ENCODE data around the gene MN1. TPM values are rescaled to one million over a fixed set of nuclear protein-coding genes. Genes with fewer than 3 reads are reported as not detected.
A peak's percentile ranks its signal among the peaks of the same experiment; 100 is the strongest.

MN1 gene
- total RNA-seq, 1 donor = 6.2 TPM

DNA sequence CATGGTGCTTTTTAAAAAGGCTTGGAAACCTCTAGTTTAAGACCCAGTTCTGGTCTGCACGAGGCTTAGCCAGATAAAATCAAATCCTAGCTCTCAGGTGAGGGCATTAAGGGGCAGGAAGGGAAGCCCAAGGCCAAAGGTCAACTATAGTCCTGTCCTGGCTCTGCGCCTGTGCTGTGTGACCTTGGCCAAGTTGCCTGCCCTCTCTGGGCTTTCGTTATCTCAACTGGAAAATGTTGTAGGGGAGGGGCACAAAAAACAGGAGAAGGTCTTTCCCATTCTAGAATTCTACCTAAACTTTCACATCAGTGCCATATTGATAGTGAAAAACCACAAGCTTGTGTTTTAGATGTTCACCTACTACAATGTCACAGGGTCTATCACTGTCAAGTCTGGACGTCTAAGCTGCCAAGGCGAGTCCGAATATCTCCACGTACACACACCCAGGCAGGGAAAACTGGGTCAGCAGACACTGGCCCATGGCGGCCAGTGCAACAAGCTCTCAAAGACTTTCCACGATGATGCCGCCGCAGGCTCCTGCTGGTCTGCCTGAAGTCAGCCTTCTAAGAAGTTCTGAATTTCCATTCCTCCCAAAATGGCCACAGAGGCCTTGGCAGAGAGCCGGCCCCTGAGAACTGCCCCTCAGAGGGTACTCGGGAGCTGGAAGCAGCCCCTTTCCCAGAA lies 18.0 kb downstream of the MN1 start:
- no peak overlapping the region for H2AFZ ChIP-seq (ENCODE audit: low read length)
- no peaks in the 10 kb centered on the region for H4K20me1 ChIP-seq (ENCODE audit: insufficient read depth, low read length)
- no peak overlapping the region for H3K27ac ChIP-seq (ENCODE audit: low read depth, low read length)
- no peak overlapping the region for H3K4me2 ChIP-seq (ENCODE audit: insufficient read depth, low read length)
- no peaks in the 10 kb centered on the region for H3K36me3 ChIP-seq (ENCODE audit: insufficient read depth, low read length)
- peak; percentile 36 for DNase-seq (ENCODE audit: insufficient read length, low spot score, missing footprints)
- no peak overlapping the region for H3K4me3 ChIP-seq (ENCODE audit: insufficient read depth, low read length)
- TF ChIP-seq CTCF (IDR thresholded peaks at IDR 0.05; ENCODE audit: extremely low read depth, low read depth, low read length) = no peak
- no peaks in the 10 kb centered on the region for H3K4me1 ChIP-seq (ENCODE audit: insufficient read depth, low read length)
- no peaks in the 10 kb centered on the region for H3K79me2 ChIP-seq (ENCODE audit: insufficient read depth, low read length)
- no peaks in the 10 kb centered on the region for H3K9me3 ChIP-seq (ENCODE audit: low read depth, low read length)
- H3K27me3 ChIP-seq (ENCODE audit: insufficient read depth, low read length) = peaks cover 4% of the 10 kb centered on the region

DNA sequence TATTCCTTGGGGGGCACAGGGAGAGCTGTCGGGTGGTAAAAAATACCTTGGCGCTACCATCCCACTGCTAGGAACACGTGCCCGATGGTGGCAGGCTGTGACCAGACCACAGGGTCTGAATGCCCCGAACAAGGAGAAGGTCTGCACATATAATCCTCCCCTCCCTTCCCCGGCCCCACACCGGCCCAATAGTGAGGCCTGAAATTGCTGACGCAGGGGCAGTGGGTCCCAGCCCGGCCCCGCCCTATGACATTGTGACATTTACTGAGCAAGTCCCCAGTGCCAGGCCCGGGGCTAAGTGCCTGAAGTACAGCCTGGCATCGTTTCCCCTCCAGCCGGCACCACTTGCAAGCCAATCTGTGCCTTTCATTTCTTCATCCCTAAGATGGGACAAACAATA lies 19.5 kb downstream of the MN1 start:
- no peaks in the 10 kb centered on the region for H3K79me2 ChIP-seq (ENCODE audit: insufficient read depth, low read length)
- H3K36me3 ChIP-seq (ENCODE audit: insufficient read depth, low read length) = no peaks in the 10 kb centered on the region
- TF ChIP-seq CTCF (IDR thresholded peaks at IDR 0.05; ENCODE audit: extremely low read depth, low read depth, low read length) = no peak

GRCh38 chr22:27780161-27780575 lies 21.4 kb downstream of the MN1 start:
- no peak overlapping the region for H3K27ac ChIP-seq (ENCODE audit: low read depth, low read length)
- H3K9me3 ChIP-seq (ENCODE audit: low read depth, low read length) = no peaks in the 10 kb centered on the region
- no peak overlapping the region for H3K4me2 ChIP-seq (ENCODE audit: insufficient read depth, low read length)
- TF ChIP-seq CTCF (IDR thresholded peaks at IDR 0.05; ENCODE audit: extremely low read depth, low read depth, low read length) = no peak
- H4K20me1 ChIP-seq (ENCODE audit: insufficient read depth, low read length) = no peaks in the 10 kb centered on the region
- peaks cover 11% of the 10 kb centered on the region for H3K27me3 ChIP-seq (ENCODE audit: insufficient read depth, low read length)
- no peak overlapping the region for H3K4me3 ChIP-seq (ENCODE audit: insufficient read depth, low read length)
- no peaks in the 10 kb centered on the region for H3K36me3 ChIP-seq (ENCODE audit: insufficient read depth, low read length)
- H3K4me1 ChIP-seq (ENCODE audit: insufficient read depth, low read length) = peaks cover 4% of the 10 kb centered on the region
- no peaks in the 10 kb centered on the region for H3K79me2 ChIP-seq (ENCODE audit: insufficient read depth, low read length)
- peak; percentile 34 for DNase-seq (ENCODE audit: insufficient read length, low spot score, missing footprints)
- no peak overlapping the region for H2AFZ ChIP-seq (ENCODE audit: low read length)

More for the DNA sequence above, 19.5 kb downstream of the MN1 start:
- H3K4me1 ChIP-seq (ENCODE audit: insufficient read depth, low read length) = no peaks in the 10 kb centered on the region
- peaks cover 4% of the 10 kb centered on the region for H3K27me3 ChIP-seq (ENCODE audit: insufficient read depth, low read length)
- no peak overlapping the region for H3K27ac ChIP-seq (ENCODE audit: low read depth, low read length)
- no peak for DNase-seq (ENCODE audit: insufficient read length, low spot score, missing footprints)
- no peak overlapping the region for H2AFZ ChIP-seq (ENCODE audit: low read length)
- no peaks in the 10 kb centered on the region for H4K20me1 ChIP-seq (ENCODE audit: insufficient read depth, low read length)
- no peak overlapping the region for H3K4me2 ChIP-seq (ENCODE audit: insufficient read depth, low read length)
- H3K4me3 ChIP-seq (ENCODE audit: insufficient read depth, low read length) = no peak overlapping the region
- H3K9me3 ChIP-seq (ENCODE audit: low read depth, low read length) = no peaks in the 10 kb centered on the region

- H3K4me1 ChIP-seq (ENCODE audit: insufficient read depth, low read length) = peaks cover 4% of the 10 kb centered on the region
- no peak overlapping the region for H3K4me2 ChIP-seq (ENCODE audit: insufficient read depth, low read length)
- H4K20me1 ChIP-seq (ENCODE audit: insufficient read depth, low read length) = no peaks in the 10 kb centered on the region
- H3K79me2 ChIP-seq (ENCODE audit: insufficient read depth, low read length) = no peaks in the 10 kb centered on the region
- TF ChIP-seq CTCF (IDR thresholded peaks at IDR 0.05; ENCODE audit: extremely low read depth, low read depth, low read length) = no peak
- H2AFZ ChIP-seq (ENCODE audit: low read length) = no peak overlapping the region
- no peak overlapping the region for H3K4me3 ChIP-seq (ENCODE audit: insufficient read depth, low read length)
- H3K27me3 ChIP-seq (ENCODE audit: insufficient read depth, low read length) = peaks cover 11% of the 10 kb centered on the region
- H3K9me3 ChIP-seq (ENCODE audit: low read depth, low read length) = no peaks in the 10 kb centered on the region
- DNase-seq (ENCODE audit: insufficient read length, low spot score, missing footprints) = no peak
- no peak overlapping the region for H3K27ac ChIP-seq (ENCODE audit: low read depth, low read length)
- H3K36me3 ChIP-seq (ENCODE audit: insufficient read depth, low read length) = no peaks in the 10 kb centered on the region
These were observed 21.9 kb downstream of the MN1 start for GRCh38 chr22:27779643-27780042.

All from osteoblast (primary cell).